HepG2 (cell line): ENCODE data around the gene YAP1. TPM values are rescaled to one million over a fixed set of nuclear protein-coding genes. Genes with fewer than 3 reads are reported as not detected.

Experiments
- FOXK1 ChIP-seq: sonication (generic); formaldehyde crosslinking; IDR thresholded peaks from 2 replicates; pipeline ENCODE4 v1.4.0; 2020; ENCODE audit warnings: low read depth, missing genetic modification reagents, borderline replicate concordance
- FOXK2 ChIP-seq: fragments of 450-650 bp; IDR thresholded peaks from 2 replicates; pipeline ENCODE4 v1.6.1; 2016
- GABPA ChIP-seq, 2 experiments: IDR thresholded peaks; 2 replicates each; pipeline ENCODE4 v1.6.1; 2011 to 2016; ENCODE audit warnings: low read depth in 2 of 2, low read length in 1 of 2, missing biosample characterization in 1 of 2, missing genetic modification characterization in 1 of 2
- NFIC ChIP-seq: IDR thresholded peaks from 2 replicates; pipeline ENCODE4 v1.6.1; 2012; ENCODE audit warnings: mild to moderate bottlenecking, low read length, inconsistent platforms
- SMC3 ChIP-seq: IDR thresholded peaks from 2 replicates; pipeline ENCODE4 v1.6.1; 2011; ENCODE audit warnings: low read length, improper control_type of control experiment
- TBX3 ChIP-seq: fragments of 450-650 bp; IDR thresholded peaks from 2 replicates; pipeline ENCODE4 v1.6.1; 2017; ENCODE audit warnings: antibody characterized with exemption, mild to moderate bottlenecking, inconsistent platforms, borderline replicate concordance
- ZFX ChIP-seq: sonication (generic); formaldehyde crosslinking; IDR thresholded peaks from 2 replicates; pipeline ENCODE4 v1.4.0; 2020; ENCODE audit warnings: mild to moderate bottlenecking, low read depth, missing genetic modification reagents, moderate library complexity
- ZNF121 ChIP-seq: sonication (generic); formaldehyde crosslinking; IDR thresholded peaks from 2 replicates; pipeline ENCODE4 v1.5.0; 2020; ENCODE audit warnings: mild to moderate bottlenecking, missing genetic modification reagents
- ZNF180 ChIP-seq: sonication (generic); formaldehyde crosslinking; IDR thresholded peaks from 2 replicates; pipeline ENCODE4 v1.4.0; 2020; ENCODE audit warnings: low read depth, missing genetic modification reagents, borderline replicate concordance
- ZNF331 ChIP-seq: sonication (generic); formaldehyde crosslinking; IDR thresholded peaks from 2 replicates; pipeline ENCODE4 v1.4.0; 2020; ENCODE audit warnings: missing genetic modification reagents
- ZNF543 ChIP-seq: sonication (generic); formaldehyde crosslinking; IDR thresholded peaks from 2 replicates; pipeline ENCODE4 v1.4.0; 2020; ENCODE audit warnings: mild to moderate bottlenecking, missing genetic modification reagents
- ZNF562 ChIP-seq: sonication (generic); formaldehyde crosslinking; IDR thresholded peaks from 2 replicates; pipeline ENCODE4 v1.8.0; 2022; ENCODE audit warnings: missing genetic modification reagents, borderline replicate concordance
- ZNF589 ChIP-seq: sonication (generic); formaldehyde crosslinking; conservative IDR thresholded peaks from 2 replicates; pipeline ENCODE4 v1.8.0; 2022; ENCODE audit warnings: mild to moderate bottlenecking, moderate library complexity, missing genetic modification reagents
- polyA plus RNA-seq, 8 experiments: library from polyadenylated mRNA; depleted of rRNA in 3 of 8; stranded (reverse) in 7 of 8; unstranded in 1 of 8; fragments of >200 nt; fragmentation: Illumina TruSeq in 4 of 8; extraction: Trizol in 4 of 8; gene quantifications; 2 replicates each; pipeline versions ENCODE4 v1.2.1 to v1.2.3, GENCODE V29; 2011 to 2016; ENCODE audit warnings: low read depth in 4 of 8, missing spikeins in 1 of 8, mixed read lengths in 1 of 8; ENCODE audit not compliant: insufficient read depth in 1 of 8
- total RNA-seq, 5 experiments: library from RNA; depleted of rRNA; stranded (reverse); fragments of >200 nt; fragmentation: Illumina TruSeq; extraction: Trizol; gene quantifications; 2 replicates each; pipeline ENCODE4 v1.2.3, GENCODE V29; 2016; ENCODE audit warnings: low read depth in 1 of 5
- TF ChIP-seq, protein P1 (sequence below): IDR thresholded peaks from 2 replicates; pipeline ENCODE4 v1.6.1; 2016; ENCODE audit warnings: mild to moderate bottlenecking
- TF ChIP-seq, protein P2 (sequence below): IDR thresholded peaks from 2 replicates; pipeline ENCODE4 v1.6.1; 2016
- TF ChIP-seq, protein P3 (sequence below): sonication (generic); formaldehyde crosslinking; IDR thresholded peaks from 2 replicates; pipeline ENCODE4 v1.5.0; 2020; ENCODE audit warnings: mild to moderate bottlenecking, missing genetic modification reagents
- TF ChIP-seq, protein P4 (sequence below): sonication (generic); formaldehyde crosslinking; IDR thresholded peaks from 2 replicates; pipeline ENCODE4 v1.5.0; 2020; ENCODE audit warnings: missing genetic modification reagents
- TF ChIP-seq, protein P5 (sequence below): sonication (generic); formaldehyde crosslinking; IDR thresholded peaks from 2 replicates; pipeline ENCODE4 v1.5.0; 2020; ENCODE audit warnings: mild to moderate bottlenecking, missing genetic modification reagents

Gene YAP1
- total and polyA plus RNA-seq, 2 of the 13 experiments (the other 11 are each of a cell fraction or from before 2014, with no cell fraction given): 59.5 to 91.0 TPM

DNA sequence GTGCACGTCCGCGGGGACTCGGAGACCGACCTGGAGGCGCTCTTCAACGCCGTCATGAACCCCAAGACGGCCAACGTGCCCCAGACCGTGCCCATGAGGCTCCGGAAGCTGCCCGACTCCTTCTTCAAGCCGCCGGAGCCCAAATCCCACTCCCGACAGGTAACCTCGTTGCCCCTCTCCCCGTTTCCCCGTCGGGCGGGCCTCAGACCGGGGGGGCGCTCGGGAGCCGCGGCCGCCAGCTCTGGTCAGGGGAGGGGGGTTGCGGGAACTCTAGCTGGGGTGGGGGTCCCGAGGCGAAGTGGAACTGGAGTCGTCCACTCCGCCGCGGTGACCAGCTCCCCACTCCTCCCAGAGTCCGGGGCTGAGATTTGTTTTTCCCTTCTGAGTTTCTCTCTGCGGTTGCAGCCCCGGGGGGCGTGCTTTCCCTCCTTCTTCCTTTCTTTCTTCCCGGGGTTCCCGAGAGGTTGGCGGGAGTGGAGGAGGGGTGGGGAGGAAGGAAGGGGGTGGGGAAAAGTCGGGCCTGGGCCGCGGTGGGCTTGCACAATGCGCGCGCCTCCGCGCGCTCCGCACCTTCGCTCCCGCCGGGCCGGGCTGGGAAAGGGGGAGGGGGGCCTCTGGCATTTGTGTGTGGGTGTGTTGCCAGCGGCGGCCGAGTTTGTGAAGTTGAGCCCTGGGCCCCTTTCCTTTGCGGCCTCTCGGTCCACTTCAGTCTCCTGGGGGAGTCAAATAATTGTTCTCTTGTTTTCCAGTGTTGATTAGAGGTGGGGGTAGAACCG, 952 bp downstream of the YAP1 start (continued):
- TF ChIP-seq, protein P1, sequence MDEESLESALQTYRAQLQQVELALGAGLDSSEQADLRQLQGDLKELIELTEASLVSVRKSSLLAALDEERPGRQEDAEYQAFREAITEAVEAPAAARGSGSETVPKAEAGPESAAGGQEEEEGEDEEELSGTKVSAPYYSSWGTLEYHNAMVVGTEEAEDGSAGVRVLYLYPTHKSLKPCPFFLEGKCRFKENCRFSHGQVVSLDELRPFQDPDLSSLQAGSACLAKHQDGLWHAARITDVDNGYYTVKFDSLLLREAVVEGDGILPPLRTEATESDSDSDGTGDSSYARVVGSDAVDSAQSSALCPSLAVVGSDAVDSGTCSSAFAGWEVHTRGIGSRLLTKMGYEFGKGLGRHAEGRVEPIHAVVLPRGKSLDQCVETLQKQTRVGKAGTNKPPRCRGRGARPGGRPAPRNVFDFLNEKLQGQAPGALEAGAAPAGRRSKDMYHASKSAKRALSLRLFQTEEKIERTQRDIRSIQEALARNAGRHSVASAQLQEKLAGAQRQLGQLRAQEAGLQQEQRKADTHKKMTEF (CRISPR knock-in tag): peak; percentile 58; the same call in 1 of the 2 replicates
- TF ChIP-seq ZNF121 (CRISPR knock-in tag) (no peak), ZNF589 (CRISPR knock-in tag) (0 out of 2 replicates have a peak, but pooled peaks have one; percentile 29), ZNF543 (CRISPR knock-in tag) (peak; percentile 72; the same call in 1 of the 2 replicates), ZNF562 (no peak), ZNF180 (CRISPR knock-in tag) (no peak), FOXK1 (CRISPR knock-in tag) (peak; percentile 54; the same call in 1 of the 2 replicates), NFIC (no peak), SMC3 (no peak), ZFX (peak; percentile 61), ZNF331 (CRISPR knock-in tag) (peak; percentile 41; the same call in 1 of the 2 replicates), GABPA (IDR thresholded peaks at IDR 0.05; ENCODE audit: low read depth, low read length) (no peak), GABPA (CRISPR knock-in tag; IDR thresholded peaks at IDR 0.05; ENCODE audit: low read depth) (0 out of 2 replicates have a peak, but pooled peaks have one; percentile 30), FOXK2 (no peak; the same call in 1 of the 2 replicates), TBX3 (no peak)
- TF ChIP-seq, protein P2, sequence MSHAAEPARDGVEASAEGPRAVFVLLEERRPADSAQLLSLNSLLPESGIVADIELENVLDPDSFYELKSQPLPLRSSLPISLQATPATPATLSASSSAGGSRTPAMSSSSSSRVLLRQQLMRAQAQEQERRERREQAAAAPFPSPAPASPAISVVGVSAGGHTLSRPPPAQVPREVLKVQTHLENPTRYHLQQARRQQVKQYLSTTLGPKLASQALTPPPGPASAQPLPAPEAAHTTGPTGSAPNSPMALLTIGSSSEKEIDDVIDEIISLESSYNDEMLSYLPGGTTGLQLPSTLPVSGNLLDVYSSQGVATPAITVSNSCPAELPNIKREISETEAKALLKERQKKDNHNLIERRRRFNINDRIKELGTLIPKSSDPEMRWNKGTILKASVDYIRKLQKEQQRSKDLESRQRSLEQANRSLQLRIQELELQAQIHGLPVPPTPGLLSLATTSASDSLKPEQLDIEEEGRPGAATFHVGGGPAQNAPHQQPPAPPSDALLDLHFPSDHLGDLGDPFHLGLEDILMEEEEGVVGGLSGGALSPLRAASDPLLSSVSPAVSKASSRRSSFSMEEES (CRISPR knock-in tag): no peak
- TF ChIP-seq, protein P3, sequence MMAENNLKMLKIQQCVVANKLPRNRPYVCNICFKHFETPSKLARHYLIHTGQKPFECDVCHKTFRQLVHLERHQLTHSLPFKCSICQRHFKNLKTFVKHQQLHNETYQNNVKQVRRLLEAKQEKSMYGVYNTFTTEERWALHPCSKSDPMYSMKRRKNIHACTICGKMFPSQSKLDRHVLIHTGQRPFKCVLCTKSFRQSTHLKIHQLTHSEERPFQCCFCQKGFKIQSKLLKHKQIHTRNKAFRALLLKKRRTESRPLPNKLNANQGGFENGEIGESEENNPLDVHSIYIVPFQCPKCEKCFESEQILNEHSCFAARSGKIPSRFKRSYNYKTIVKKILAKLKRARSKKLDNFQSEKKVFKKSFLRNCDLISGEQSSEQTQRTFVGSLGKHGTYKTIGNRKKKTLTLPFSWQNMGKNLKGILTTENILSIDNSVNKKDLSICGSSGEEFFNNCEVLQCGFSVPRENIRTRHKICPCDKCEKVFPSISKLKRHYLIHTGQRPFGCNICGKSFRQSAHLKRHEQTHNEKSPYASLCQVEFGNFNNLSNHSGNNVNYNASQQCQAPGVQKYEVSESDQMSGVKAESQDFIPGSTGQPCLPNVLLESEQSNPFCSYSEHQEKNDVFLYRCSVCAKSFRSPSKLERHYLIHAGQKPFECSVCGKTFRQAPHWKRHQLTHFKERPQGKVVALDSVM (CRISPR knock-in tag): no peak
- TF ChIP-seq, protein P4, sequence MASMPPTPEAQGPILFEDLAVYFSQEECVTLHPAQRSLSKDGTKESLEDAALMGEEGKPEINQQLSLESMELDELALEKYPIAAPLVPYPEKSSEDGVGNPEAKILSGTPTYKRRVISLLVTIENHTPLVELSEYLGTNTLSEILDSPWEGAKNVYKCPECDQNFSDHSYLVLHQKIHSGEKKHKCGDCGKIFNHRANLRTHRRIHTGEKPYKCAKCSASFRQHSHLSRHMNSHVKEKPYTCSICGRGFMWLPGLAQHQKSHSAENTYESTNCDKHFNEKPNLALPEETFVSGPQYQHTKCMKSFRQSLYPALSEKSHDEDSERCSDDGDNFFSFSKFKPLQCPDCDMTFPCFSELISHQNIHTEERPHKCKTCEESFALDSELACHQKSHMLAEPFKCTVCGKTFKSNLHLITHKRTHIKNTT (CRISPR knock-in tag): no peak
- TF ChIP-seq, protein P5, sequence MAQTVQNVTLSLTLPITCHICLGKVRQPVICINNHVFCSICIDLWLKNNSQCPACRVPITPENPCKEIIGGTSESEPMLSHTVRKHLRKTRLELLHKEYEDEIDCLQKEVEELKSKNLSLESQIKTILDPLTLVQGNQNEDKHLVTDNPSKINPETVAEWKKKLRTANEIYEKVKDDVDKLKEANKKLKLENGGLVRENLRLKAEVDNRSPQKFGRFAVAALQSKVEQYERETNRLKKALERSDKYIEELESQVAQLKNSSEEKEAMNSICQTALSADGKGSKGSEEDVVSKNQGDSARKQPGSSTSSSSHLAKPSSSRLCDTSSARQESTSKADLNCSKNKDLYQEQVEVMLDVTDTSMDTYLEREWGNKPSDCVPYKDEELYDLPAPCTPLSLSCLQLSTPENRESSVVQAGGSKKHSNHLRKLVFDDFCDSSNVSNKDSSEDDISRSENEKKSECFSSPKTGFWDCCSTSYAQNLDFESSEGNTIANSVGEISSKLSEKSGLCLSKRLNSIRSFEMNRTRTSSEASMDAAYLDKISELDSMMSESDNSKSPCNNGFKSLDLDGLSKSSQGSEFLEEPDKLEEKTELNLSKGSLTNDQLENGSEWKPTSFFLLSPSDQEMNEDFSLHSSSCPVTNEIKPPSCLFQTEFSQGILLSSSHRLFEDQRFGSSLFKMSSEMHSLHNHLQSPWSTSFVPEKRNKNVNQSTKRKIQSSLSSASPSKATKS (CRISPR knock-in tag): no peak
